GM19240 (cell line): ENCODE data around the gene ENDOV.

Source experiments
- DNase-seq: peaks from one replicate; pipeline ENCODE4 v3.0.0; 2011; ENCODE audit warnings: low spot score; ENCODE audit not compliant: insufficient read length

Gene ENDOV

GRCh38 chr17:80415626-80416137, 715 bp downstream of the ENDOV start:
- DNase-seq, result no peak

GRCh38 chr17:80416260-80416939, 1.4 kb downstream of the ENDOV start:
- DNase-seq, result no peak

- DNase-seq, result no peak
These were observed 1.9 kb downstream of the ENDOV start for GRCh38 chr17:80416940-80417293.

GRCh38 chr17:80418589-80418988, 3.6 kb downstream of the ENDOV start:
- no peak for DNase-seq

- DNase-seq, result no peak
These were observed 4.3 kb downstream of the ENDOV start for GRCh38 chr17:80419255-80419654.

GRCh38 chr17:80421381-80422090, 6.6 kb downstream of the ENDOV start:
- DNase-seq, result no peak

- no peak for DNase-seq
These were observed 7.3 kb downstream of the ENDOV start for GRCh38 chr17:80422276-80422675.

GRCh38 chr17:80422981-80423380, 8.0 kb downstream of the ENDOV start:
- DNase-seq, result no peak

GRCh38 chr17:80423536-80424225, 8.7 kb downstream of the ENDOV start:
- no peak for DNase-seq

GRCh38 chr17:80424261-80424660, 9.3 kb downstream of the ENDOV start:
- DNase-seq, result no peak

- DNase-seq, result no peak
These were observed 10.2 kb downstream of the ENDOV start for GRCh38 chr17:80424878-80425765.

GRCh38 chr17:80425835-80426426, 11.0 kb downstream of the ENDOV start:
- no peak for DNase-seq

- DNase-seq, result peak; percentile 95
These were observed 11.8 kb downstream of the ENDOV start for GRCh38 chr17:80426671-80427326.

GRCh38 chr17:80427366-80428282, 12.7 kb downstream of the ENDOV start:
- no peak for DNase-seq

GRCh38 chr17:80428363-80428762, 13.4 kb downstream of the ENDOV start:
- DNase-seq, result no peak

- DNase-seq, result no peak
These were observed 13.8 kb downstream of the ENDOV start for GRCh38 chr17:80428796-80429195.

GRCh38 chr17:80429356-80430275, 14.6 kb downstream of the ENDOV start:
- DNase-seq, result no peak
